Femur (tissue), 1 donor: ENCODE data around the gene TPSG1.

Experiments used
- DNase-seq: peaks from one replicate; pipeline ENCODE4 v3.0.0-alpha.2; 2017

TPSG1 gene

GRCh38 chr16:1174477-1175357, 50.4 kb downstream of the TPSG1 start:
- no peak for DNase-seq

GRCh38 chr16:1173788-1174451, 51.1 kb downstream of the TPSG1 start:
- DNase-seq, result no peak

GRCh38 chr16:1172651-1173050, 52.4 kb downstream of the TPSG1 start:
- DNase-seq, result no peak

- no peak for DNase-seq
Observed at GRCh38 chr16:1171854-1172428, 53.1 kb downstream of the TPSG1 start.
